ENCODE data around the gene SENP6. TPM values are rescaled to one million over a fixed set of nuclear protein-coding genes. Genes with fewer than 3 reads are reported as not detected.
"Not testable (repeated sequence)": the region's sequence is repeated elsewhere in the genome, so short reads cannot be mapped to it uniquely, and the experiment has no call there.

Gene SENP6
- 100 to 1,000 TPM; 116 to 155 (median 152) TPM for polyA plus RNA-seq (ENCODE audit: insufficient read length in 3 of 3)
- long read RNA-seq, donor 1, full-length matches to known transcripts = 3 of 3 reads
- long read RNA-seq, donor 1, partial matches to known transcripts = 0 of 3 reads
- long read RNA-seq, donor 1, other reads (novel, unspliced or antisense) = 0 of 3 reads
- long read RNA-seq, donor 2, partial matches to known transcripts = 8 of 8 reads
- long read RNA-seq, donor 2, other reads (novel, unspliced or antisense) = 0 of 8 reads
- long read RNA-seq, donor 3, full-length matches to known transcripts = 4 of 4 reads
- long read RNA-seq, donor 3, partial matches to known transcripts = 0 of 4 reads
- long read RNA-seq, donor 3, other reads (novel, unspliced or antisense) = 0 of 4 reads
- long read RNA-seq, donor 4, partial matches to known transcripts = 6 of 7 reads
- long read RNA-seq, donor 4, other reads (novel, unspliced or antisense) = 0 of 7 reads
- long read RNA-seq, donor 5 = 0 reads
- long read RNA-seq, donor 6, full-length matches to known transcripts = 1 of 29 reads
- long read RNA-seq, donor 6, partial matches to known transcripts = 28 of 29 reads
- long read RNA-seq, donor 6, other reads (novel, unspliced or antisense) = 0 of 29 reads
- long read RNA-seq, donor 7, full-length matches to known transcripts = 4 of 21 reads
- long read RNA-seq, donor 7, partial matches to known transcripts = 17 of 21 reads
- long read RNA-seq, donor 7, other reads (novel, unspliced or antisense) = 0 of 21 reads
- long read RNA-seq, donor 8 = 0 reads
- long read RNA-seq, donor 9, full-length matches to known transcripts = 3 of 3 reads
- long read RNA-seq, donor 9, partial matches to known transcripts = 0 of 3 reads
- long read RNA-seq, donor 9, other reads (novel, unspliced or antisense) = 0 of 3 reads
- long read RNA-seq, donor 10, partial matches to known transcripts = 0 of 1 reads
- long read RNA-seq, donor 10, other reads (novel, unspliced or antisense) = 0 of 1 reads
- long read RNA-seq, donor 11, full-length matches to known transcripts = 2 of 2 reads
- long read RNA-seq, donor 11, partial matches to known transcripts = 0 of 2 reads
- long read RNA-seq, donor 11, other reads (novel, unspliced or antisense) = 0 of 2 reads
- long read RNA-seq, donor 12 = 0 reads
- long read RNA-seq, donor 13 = 0 reads
- long read RNA-seq, donor 14, full-length matches to known transcripts = 1 of 1 reads
- long read RNA-seq, donor 14, partial matches to known transcripts = 0 of 1 reads
- long read RNA-seq, donor 14, other reads (novel, unspliced or antisense) = 0 of 1 reads
- long read RNA-seq, donor 15, partial matches to known transcripts = 10 of 12 reads
- long read RNA-seq, donor 15, other reads (novel, unspliced or antisense) = 0 of 12 reads
- long read RNA-seq, donor 16, full-length matches to known transcripts = 2 of 31 reads
- long read RNA-seq, donor 16, partial matches to known transcripts = 29 of 31 reads
- long read RNA-seq, donor 16, other reads (novel, unspliced or antisense) = 0 of 31 reads

- peak; percentile 52 to 81 (median 73) for DNase-seq (ENCODE audit: extremely low read depth in 1 of 11, low read depth in 9 of 11, low spot score in 4 of 11)
Measured at GRCh38 chr6:75601304-75602245, at the start of gene SENP6. SENP6 (plus strand) TSS chr6:75601880; CDS start chr6:75602525, 645 bp downstream.

GRCh38 chr6:75556240-75556639 lies 45.4 kb upstream of the SENP6 start:
- DNase-seq (ENCODE audit: extremely low read depth in 1 of 11, low read depth in 9 of 11, low spot score in 4 of 11) = no peak

GRCh38 chr6:75557068-75557467 lies 44.6 kb upstream of the SENP6 start:
- DNase-seq (ENCODE audit: extremely low read depth in 1 of 11, low read depth in 9 of 11, low spot score in 4 of 11) = no peak

GRCh38 chr6:75563032-75563431 lies 38.6 kb upstream of the SENP6 start:
- no peak for DNase-seq (ENCODE audit: extremely low read depth in 1 of 11, low read depth in 9 of 11, low spot score in 4 of 11)

- DNase-seq (ENCODE audit: extremely low read depth in 1 of 11, low read depth in 9 of 11, low spot score in 4 of 11) = no peak
Measured at GRCh38 chr6:75566137-75566767, 35.4 kb upstream of the SENP6 start.

GRCh38 chr6:75568100-75568499 lies 33.6 kb upstream of the SENP6 start:
- no peak for DNase-seq (ENCODE audit: extremely low read depth in 1 of 11, low read depth in 9 of 11, low spot score in 4 of 11)

- DNase-seq (ENCODE audit: extremely low read depth in 1 of 11, low read depth in 9 of 11, low spot score in 4 of 11) = no peak
Measured at GRCh38 chr6:75568965-75569364, 32.7 kb upstream of the SENP6 start.

- DNase-seq (ENCODE audit: extremely low read depth in 1 of 11, low read depth in 9 of 11, low spot score in 4 of 11) = not testable (repeated sequence)
Measured at GRCh38 chr6:75570671-75571070, 31.0 kb upstream of the SENP6 start.

- no peak for DNase-seq (ENCODE audit: extremely low read depth in 1 of 11, low read depth in 9 of 11, low spot score in 4 of 11)
Measured at GRCh38 chr6:75572072-75572471, 29.6 kb upstream of the SENP6 start.

- no peak for DNase-seq (ENCODE audit: extremely low read depth in 1 of 11, low read depth in 9 of 11, low spot score in 4 of 11)
Measured at GRCh38 chr6:75579951-75580350, 21.7 kb upstream of the SENP6 start.

GRCh38 chr6:75581231-75581630 lies 20.4 kb upstream of the SENP6 start:
- no peak for DNase-seq (ENCODE audit: extremely low read depth in 1 of 11, low read depth in 9 of 11, low spot score in 4 of 11)

GRCh38 chr6:75584552-75584951 lies 17.1 kb upstream of the SENP6 start:
- not testable (repeated sequence) for DNase-seq (ENCODE audit: extremely low read depth in 1 of 11, low read depth in 9 of 11, low spot score in 4 of 11)

GRCh38 chr6:75588948-75589347 lies 12.7 kb upstream of the SENP6 start:
- no peak for DNase-seq (ENCODE audit: extremely low read depth in 1 of 11, low read depth in 9 of 11, low spot score in 4 of 11)

GRCh38 chr6:75590370-75590769 lies 11.3 kb upstream of the SENP6 start:
- no peak for DNase-seq (ENCODE audit: extremely low read depth in 1 of 11, low read depth in 9 of 11, low spot score in 4 of 11)

GRCh38 chr6:75596380-75596779 lies 5.3 kb upstream of the SENP6 start:
- not testable (repeated sequence) for DNase-seq (ENCODE audit: extremely low read depth in 1 of 11, low read depth in 9 of 11, low spot score in 4 of 11)

GRCh38 chr6:75600768-75601167 lies 912 bp upstream of the SENP6 start:
- DNase-seq (ENCODE audit: extremely low read depth in 1 of 11, low read depth in 9 of 11, low spot score in 4 of 11) = peak in 1 of 11 donors; percentile 25
